ENCODE results near the gene FCN3.

- TF ChIP-seq EZH2 (IDR thresholded peaks at IDR 0.05) (no peak), POLR2AphosphoS5 (IDR thresholded peaks at IDR 0.05; ENCODE audit: borderline replicate concordance, low read depth, low read length) (no peak), FOXP2 (optimal IDR thresholded peaks at IDR 0.05; ENCODE audit: control extremely low read depth, extremely low read length, insufficient read depth) (no peak)
Measured at GRCh38 chr1:27353629-27354028, 21.0 kb downstream of the FCN3 start.

Data from SK-N-MC (cell line).